HG02852 (cell line): ENCODE data around the gene NOTUM.

Experiments
- ATAC-seq: cut with Tn5 transposase; IDR thresholded peaks from one replicate; pipeline ENCODE4 v1.9.1; 2021; ENCODE audit warnings: mild to moderate bottlenecking, moderate library complexity; ENCODE audit not compliant: unreplicated experiment

The NOTUM gene

DNA sequence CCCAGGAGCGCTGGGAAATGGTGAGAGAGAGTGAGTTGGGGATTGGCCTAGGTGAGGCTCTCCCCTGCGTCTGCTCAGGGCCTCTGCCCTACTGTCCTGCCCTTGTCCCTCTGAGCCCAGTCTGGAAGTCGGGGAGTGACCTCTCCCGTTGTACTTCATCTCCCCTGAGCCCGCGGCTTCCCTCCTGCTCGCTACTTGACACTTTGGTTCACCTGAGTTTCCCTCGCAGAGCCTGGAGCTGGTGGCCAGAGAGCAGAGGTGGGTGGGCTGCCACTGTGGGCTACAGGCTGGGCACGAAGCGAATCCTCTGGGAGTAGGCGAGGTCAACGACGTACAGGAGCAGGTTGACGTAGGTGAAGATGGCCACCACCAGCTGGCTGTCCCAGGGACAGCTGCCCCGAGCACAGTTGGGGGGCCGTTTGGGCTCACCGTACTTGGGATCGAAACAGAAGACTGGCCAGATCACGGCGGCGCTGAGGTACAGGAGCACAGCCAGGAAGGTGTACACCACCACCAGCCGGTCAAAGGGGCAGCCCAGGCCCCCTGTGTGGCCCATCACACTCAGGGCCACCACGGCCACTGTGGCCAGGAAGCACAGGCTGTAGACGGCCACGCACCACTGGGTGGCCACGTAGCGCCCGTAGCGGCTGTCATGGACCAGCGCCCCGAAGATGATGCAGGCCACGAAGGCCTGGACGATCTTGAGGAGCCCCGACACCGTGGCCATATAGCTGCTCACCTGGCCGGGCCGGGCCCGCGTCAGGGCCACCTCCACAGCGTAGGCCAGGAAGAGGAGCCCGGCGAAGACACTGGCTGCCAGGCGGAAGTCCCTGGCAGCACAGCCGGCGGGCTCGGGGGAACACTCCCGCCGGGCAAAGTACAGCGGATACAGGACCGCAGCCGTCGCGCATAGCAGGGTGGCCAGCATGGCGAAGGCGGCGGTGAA lies 20.2 kb downstream of the NOTUM start:
- no peak for ATAC-seq

DNA sequence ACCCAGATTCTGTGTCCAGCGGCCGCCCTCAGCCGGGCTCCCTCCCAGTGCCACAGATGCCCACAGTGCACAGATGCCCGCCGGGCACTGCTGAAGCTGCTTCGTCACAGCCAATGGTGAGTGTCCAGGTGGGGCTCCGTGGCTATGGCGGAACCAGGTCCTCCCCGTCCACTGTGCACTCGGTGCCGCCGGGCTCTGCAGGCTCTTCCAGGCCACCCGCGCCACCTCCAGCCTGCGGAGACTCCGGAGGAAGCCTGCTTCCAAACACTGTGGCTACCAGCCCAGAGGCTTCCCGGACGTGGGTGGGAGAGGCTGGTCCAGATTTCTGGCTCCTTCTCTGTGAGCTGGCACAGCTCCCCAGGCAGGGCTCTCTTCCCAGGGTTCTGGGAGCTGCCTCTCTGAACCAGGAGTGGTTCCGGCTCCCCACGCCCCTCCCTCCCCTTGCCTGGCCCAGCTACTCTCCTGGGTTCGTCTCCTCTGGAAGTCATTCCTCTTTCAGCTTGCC lies 21.1 kb downstream of the NOTUM start:
- no peak for ATAC-seq

DNA sequence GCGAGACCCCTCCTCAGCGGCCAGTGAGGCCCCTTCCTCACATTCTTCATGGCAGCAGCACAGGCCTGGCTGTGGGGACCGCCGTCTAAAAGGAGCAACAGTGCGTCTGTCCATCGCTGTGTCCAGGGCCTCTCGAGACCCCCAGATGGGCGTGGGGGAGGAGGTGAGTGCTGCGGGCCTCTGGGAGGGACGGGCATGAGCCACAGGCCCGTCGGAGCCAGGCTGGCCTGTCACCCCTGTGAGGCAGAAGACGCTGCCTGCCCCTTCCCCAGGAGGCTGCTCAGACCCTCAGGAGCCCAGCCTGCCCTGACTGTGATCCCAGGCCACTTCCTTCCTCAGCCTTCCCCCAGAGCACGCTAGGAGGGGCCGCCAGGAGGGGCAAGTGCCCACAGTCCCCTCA lies 21.8 kb downstream of the NOTUM start:
- no peak for ATAC-seq

- no peak for ATAC-seq
Measured at GRCh38 chr17:81935709-81936084, 25.3 kb downstream of the NOTUM start.

DNA sequence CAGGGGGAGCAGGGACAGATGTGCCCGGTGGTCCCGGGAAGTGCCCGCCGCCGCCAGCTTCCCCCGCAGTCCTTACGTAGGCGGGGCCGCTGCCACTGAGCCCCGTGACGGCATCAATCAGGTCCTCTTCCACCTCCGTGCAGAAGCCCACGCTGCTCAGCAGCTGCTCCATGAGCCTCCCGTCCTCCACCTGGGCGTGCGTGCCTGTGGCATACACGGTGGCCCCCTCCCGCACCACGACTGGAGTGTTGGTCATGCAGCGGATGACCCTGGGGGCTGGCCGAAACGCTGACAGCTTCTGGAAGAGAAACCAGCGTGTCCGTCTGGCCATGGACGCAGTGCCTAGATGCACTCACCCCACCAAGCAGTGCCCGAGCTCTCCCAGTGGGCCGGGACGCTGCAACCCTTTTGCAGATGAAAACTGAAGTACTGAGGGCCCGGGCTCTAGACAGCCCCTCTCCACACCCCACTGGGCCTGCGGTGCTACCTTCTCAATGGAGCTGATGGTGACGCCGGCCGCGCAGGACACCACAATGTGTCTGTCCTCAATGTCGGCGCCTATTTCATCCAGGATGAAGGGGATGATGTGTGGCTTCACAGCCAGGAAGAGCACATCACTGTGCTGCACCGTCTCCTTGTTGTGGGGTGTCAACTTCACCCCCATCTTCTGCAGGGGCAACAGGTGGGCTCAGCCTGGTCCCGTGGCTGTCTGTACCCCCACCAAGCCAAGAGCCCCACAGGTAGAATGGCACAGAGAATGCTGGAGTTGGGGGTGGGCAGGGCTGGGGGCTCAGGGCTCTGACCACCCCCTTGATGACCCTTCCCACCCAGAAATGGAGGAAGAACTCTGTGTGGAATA lies 25.9 kb downstream of the NOTUM start:
- no peak for ATAC-seq

GRCh38 chr17:81934098-81934757 lies 26.8 kb downstream of the NOTUM start:
- no peak for ATAC-seq

- ATAC-seq, result no peak
Measured at GRCh38 chr17:81933178-81933699, 27.7 kb downstream of the NOTUM start.

GRCh38 chr17:81932333-81932983 lies 28.5 kb downstream of the NOTUM start:
- ATAC-seq, result no peak

- no peak for ATAC-seq
Measured at GRCh38 chr17:81931557-81932332, 29.2 kb downstream of the NOTUM start.

- no peak for ATAC-seq
Measured at GRCh38 chr17:81931189-81931556, 29.8 kb downstream of the NOTUM start.

DNA sequence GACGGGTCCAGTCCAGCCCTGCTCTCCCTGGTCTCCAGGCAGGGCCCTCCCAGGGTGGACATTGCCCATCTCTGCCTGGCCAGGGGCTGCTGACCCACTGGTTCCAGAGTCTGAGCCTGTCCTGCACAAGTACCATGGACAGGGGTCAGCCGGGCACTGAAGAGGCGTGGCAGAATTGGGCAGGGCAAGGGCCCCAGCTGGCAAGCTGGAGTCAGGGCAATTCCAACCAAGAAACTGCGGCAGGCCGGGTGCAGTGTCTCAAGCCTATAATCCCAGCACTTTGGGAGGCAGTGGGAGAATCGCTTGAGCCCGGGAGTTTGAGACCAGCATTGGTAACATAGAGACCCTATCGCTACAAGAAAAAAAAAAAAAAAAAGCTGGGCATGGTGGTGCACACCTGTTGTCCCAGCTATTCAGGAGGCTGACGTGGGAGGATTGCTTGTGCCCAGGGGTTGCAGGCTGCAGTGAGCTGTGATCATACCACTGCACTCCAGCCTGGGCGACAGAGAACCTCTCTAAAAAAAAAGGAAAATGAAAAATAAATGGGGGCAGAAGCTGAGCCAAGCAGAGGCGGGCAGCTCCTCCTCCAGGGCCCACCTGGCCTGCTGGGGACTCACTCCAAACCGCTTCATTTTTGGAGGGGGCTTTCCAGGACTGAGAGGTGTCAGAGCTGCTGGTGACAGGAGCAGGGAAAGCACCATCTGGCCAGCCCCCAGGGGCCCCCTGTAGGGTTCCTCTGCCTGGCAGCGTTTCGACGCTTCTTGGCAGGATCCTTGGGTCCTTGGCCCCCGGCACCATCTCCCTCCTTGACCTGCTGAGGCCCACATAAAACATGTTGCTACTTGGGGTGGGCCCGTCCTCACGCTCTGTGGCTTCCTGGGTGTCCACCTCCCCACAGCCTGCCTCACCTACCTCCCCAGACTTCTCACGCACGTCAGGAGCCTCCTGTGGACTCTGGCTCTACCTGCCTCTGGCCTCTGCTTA lies 30.6 kb downstream of the NOTUM start:
- ATAC-seq, result no peak

- ATAC-seq, result no peak
Measured at GRCh38 chr17:81929253-81930141, 31.5 kb downstream of the NOTUM start.

- ATAC-seq, result no peak
Measured at GRCh38 chr17:81928544-81929252, 32.3 kb downstream of the NOTUM start.

DNA sequence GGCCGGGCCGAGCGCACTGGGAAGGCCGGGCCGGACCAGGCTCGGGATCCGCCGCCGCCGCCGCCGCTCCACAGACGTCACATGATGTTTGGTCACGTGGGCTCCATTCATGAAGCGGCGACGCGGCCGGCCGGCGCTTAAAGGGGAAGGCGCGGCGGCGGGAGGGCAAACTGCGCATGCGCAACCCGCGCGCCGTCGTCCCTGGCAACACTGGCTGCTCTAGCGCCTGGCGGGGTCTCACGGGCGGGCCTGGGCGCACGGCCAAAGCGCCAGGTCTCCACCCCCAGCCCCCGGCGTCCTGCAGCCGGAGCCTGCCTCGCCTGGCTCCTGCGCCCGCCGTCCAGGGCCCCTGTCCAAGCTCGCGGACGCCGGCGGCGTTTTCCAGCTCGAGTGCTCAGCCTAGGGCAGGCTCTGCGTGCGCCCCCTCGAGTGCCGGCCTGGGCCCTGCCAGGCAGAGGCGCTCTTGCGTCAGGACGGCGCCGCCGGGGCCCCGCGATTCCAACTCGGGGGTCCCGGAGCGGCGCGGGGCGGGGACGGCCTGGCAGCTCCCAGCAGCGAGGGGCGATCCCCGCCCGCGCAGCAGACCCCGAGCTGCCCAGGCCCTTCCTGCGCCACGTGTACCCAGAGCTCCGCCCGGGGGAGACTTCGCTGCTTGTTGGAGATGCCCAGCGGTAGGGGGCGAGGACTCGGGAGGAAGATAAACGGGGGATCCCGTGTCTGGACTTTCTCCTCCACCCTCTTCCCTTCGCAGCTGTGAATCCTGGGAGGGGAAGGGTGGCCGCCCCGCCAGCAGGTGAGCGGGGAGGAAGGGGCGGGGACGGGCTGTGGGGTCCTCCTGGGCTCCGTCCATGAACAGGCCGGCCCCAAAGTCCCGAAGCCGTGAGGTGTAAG lies 33.1 kb downstream of the NOTUM start, which contains the start of gene MAFG:
TSS of gene MAFG (minus strand) at position 83 of the 891 bp plus-strand sequence. CDS start 4,550 bp downstream, outside the sequence.
- peak; percentile 52 for ATAC-seq

GRCh38 chr17:81927152-81927652 lies 33.8 kb downstream of the NOTUM start:
- peak; percentile 16 for ATAC-seq
